GM21529 (cell line): Measurements from ENCODE around the gene PHLDA2.
"Not testable (repeated sequence)": the region's sequence is repeated elsewhere in the genome, so short reads cannot be mapped to it uniquely, and the experiment has no call there.

Experiments
- ATAC-seq: cut with Tn5 transposase; IDR thresholded peaks from one replicate; pipeline ENCODE4 v1.9.1; 2021; ENCODE audit not compliant: unreplicated experiment

PHLDA2 gene

DNA sequence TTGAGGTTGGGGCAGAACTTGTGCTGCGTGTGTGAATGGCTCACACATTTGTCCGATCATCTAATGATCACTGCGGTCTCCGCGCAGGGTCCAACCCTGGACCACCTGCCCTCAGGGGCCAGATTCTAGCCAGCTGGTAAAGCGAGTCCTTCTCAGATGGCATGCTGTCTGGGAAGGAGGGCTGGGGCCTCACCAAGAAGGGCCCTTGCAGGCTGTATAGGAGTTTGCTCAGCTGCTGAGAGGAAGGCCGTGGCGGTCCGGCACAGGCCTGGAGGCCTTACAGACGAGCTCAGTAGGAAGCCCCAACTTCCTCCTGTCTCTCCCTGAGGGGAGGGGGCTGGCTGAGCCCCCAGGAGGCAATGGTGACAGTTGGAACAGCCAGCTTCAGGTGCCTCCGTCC is 13.7 kb downstream of the PHLDA2 start:
- no peak for ATAC-seq

DNA sequence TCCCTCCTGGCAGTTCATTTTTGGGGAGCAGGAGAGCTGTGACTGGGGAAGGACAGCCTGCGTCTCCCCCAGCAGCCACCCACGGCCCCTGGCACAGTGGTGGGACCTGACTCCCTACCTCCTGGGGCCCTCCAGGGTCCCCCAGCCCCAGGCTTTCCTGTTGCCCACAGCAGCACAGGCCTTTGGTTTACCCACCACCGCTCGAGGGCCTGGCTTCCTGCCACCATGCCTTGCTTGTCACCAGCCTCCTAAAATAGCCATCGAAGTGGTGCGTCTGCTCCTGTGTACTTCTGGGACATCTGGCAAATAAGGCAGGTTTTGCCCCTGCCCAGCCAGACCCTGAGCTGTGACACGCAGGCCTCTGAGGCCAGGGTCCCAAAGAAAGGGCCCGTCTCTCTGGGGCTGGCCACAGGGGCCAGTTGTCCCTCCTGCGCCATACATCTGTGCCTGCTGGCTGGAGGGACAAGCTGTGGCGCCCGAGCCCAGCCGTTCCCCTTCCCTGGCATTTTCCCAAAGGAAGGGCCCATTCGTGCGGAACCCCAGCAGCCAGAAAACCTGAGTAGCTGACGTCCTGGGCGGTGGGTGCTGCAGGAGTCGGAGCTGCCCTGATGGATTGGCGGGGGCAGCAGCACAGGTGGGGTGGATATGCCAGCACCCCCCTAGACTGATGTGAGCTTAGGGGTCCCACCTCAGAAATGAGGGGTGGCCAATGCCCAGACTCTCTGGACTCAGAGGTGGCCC is 14.6 kb downstream of the PHLDA2 start:
- no peak for ATAC-seq

DNA sequence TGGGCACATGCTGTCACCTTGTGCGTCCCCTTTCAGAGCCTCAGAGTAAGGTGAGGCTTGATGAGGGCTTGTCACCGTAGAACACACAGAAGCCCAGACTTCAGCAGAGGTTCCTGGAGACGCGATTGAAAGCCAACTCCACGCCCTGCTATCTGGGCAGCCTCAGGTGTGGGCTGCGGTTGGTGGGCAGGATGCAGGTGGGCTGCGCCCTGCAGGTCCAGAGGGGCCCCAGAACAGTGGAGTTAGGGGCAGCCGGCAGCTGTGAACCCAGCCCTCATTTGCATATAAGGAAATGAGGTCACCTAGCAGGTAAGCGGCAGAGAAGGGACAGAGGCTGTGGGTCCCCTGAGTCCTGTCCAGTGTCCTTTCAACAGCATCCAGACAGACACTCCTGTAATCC is 15.4 kb downstream of the PHLDA2 start:
- ATAC-seq = no peak

DNA sequence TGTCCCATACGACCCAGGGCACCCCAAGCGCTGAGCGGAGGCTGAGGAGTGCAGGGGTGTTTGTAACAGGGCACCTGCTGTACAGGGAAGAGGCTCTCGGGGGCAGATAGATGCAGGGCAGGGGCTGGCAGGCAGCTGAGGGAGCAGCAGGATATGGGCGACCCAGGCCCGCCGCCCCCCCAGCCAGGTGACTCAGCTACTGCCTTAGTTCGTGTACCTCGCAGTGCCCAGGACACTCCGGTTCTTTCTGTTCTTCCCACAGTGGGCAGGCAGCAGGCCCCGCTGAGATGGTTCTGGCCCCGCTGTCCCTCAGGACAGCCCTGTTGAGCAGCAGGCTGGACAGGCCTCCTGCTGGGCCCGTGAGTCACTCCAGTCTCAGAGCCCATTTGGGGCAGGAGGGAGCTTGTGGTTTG is 16.2 kb downstream of the PHLDA2 start:
- no peak for ATAC-seq

DNA sequence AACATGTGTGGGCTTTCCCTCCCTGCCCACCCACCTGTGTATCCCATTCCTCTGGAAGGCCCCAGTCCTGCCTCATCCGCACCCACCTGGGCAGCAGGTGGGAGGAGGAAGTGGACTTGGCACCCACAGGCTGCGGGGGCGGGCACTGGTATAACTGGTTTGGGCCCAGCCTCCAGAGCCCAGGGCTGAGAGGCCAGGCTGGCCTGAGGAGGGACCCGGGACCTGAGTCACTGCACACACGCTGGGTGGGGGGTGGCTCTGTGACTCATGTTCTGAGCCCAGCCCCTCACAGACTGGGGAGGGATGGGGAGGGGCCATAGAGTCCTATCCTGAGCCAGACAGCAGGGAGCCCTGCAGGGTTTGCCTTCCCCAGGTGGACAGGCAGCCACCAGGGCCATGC is 16.7 kb downstream of the PHLDA2 start:
- no peak for ATAC-seq

DNA sequence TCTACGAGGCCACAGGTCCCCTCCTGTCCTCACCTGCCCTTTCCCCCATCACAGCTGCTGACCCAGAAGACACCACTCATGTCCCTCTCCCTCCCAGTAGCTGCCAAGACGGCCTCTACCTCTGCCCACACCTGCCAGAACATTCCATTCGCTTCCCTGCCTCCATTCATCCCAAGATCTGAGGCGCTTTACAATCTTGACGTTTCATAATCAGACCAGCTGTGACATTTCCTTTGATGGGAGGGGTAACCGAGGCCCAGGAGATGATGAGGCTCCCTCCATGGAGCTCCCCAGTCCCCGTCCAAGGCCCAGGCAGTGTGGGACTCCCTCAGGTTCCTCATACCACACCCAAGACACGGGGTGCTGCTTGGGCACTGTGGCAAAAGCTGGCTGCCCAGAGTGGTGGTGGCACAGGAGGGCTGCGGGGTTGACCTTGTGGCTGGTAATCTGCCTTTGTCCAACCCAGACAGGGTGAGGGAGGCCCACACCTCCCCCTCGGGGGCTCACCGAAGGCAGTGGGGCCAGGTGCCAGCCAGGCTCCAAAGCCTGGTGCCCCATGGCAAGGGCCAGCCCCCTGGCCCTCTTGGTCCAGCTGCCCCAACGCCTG is 17.3 kb downstream of the PHLDA2 start:
- no peak for ATAC-seq

DNA sequence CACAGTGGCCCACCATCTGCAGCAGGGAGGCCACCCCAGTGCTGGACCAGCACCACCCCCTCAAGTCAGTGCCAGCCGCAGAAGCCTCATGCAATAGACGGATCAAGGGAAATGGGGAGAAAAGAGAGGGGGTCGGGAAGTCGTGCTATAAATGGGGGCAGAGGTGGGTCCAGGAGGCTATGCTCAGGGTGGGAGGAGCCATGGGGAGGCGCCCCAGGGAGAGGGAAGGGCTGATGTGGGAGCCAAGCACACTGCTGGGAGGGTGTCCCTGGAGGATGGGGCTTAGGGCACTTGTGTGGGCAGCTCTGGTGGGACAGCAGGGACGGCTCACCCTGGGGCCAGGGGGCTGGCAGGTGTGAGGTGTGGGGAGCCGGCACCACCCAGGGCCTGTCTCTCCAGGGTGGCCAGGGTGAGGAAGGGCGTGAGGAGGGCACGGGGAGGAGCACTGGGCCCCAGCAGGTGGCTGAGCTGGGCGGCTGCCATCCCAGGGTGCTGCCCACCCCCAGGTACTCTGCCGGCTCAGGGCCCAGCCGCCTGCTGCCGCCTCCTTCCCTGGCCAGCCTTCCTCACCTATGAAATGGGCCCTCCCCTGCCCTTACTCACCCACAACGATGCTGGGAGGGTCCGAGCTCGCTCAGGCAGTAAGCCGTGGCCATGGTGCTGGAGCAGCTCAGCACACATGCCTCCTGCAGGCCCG is 18.0 kb downstream of the PHLDA2 start:
- no peak for ATAC-seq

DNA sequence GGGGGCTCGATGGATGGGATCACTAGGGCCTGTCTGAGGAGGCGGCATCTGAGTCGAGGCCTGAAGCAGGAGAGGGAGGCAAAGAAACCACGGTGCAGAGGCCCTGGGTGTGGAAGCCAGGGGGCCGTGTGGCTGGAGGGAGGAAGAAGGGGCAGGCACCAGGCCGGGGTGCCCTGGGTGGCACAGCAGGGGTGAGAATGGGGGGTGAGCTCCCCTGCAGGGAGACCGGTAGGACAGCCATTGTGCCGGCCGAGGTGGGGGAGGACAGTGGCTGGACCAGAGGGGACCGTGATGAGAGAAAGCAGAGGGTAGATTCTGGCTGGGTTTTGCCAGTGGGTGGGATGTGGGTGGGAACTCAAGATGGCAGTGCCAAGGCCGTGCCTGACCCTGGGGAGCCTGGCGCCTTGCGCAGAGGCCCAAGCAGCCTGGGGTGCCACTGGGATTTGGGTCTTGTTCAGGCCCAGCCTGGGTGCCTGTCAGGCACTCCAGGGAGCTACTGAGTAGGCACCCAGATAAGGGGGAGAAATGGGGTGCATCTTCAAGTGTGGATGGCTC is 18.7 kb downstream of the PHLDA2 start:
- ATAC-seq = no peak

DNA sequence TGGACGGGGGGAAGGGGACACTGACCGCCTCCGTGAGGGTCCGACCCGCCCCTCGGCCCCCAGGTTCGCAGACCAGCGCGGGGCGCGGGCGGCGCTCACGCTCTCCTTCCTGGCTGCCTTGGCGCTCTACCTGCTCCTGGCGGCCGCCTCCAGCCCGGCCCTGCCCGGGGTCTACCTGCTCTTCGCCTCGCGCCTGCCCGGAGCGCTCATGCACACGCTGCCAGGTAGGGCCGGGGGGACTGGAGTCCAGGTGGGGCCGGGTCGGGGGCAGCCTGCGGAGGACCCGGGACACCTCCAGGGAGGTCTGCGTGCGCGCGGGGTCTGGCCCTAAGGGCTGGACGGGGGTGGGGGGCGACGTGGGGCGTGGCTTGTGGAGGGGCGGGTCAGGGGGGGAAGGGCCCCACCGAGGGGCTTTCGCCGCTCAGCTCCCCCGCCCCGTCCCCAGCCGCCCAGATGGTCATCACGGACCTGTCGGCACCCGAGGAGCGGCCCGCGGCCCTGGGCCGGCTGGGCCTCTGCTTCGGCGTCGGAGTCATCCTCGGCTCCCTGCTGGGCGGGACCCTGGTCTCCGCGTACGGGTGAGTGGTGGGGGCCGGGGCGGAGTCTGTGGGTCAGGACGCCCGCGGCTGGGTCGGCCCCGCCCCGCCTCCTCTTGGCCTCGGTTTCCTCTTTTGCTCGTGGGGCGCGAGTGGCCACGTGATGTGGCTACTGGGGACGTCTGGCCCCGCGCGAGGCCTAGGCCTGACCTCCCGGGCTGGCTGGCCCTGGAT is 19.9 kb downstream of the PHLDA2 start:
- no peak for ATAC-seq

DNA sequence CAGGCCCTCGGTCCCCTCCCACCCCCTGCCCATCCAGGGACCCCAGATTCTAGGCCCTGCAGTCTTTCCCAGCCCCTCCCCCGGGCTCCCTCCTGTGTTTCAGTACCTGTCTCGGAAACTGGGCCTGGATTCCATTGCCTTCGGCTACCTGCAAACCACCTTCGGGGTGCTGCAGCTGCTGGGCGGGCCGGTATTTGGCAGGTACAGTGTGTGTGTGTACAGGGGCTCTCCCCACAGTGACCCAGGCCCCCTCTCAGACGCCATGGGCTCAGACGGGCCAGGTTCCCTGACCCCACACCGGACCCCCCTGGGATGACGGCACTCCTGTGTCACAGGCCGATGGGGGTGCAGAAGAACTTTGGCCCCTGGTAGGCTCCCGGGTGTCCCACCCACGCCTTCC is 21.1 kb downstream of the PHLDA2 start:
- ATAC-seq = no peak

DNA sequence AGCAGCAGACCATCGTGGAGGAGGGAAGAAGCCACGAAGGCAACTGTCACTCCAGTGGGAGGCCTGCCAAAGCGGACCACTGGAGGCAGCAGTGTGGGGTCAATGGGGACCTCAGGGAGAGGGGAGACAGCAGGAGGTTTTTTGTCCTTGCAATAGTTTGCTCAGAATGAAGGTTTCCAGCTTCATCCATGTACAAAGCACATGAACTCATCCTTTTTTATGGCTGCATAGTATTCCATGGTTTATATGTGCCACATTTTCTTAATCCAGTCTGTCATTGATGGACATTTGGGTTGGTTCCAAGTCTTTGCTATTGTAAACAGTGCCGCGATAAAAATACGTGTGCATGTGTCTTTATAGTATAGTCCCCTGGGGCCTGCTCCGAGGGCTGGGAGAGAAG is 23.9 kb downstream of the PHLDA2 start:
- not testable (repeated sequence) for ATAC-seq

DNA sequence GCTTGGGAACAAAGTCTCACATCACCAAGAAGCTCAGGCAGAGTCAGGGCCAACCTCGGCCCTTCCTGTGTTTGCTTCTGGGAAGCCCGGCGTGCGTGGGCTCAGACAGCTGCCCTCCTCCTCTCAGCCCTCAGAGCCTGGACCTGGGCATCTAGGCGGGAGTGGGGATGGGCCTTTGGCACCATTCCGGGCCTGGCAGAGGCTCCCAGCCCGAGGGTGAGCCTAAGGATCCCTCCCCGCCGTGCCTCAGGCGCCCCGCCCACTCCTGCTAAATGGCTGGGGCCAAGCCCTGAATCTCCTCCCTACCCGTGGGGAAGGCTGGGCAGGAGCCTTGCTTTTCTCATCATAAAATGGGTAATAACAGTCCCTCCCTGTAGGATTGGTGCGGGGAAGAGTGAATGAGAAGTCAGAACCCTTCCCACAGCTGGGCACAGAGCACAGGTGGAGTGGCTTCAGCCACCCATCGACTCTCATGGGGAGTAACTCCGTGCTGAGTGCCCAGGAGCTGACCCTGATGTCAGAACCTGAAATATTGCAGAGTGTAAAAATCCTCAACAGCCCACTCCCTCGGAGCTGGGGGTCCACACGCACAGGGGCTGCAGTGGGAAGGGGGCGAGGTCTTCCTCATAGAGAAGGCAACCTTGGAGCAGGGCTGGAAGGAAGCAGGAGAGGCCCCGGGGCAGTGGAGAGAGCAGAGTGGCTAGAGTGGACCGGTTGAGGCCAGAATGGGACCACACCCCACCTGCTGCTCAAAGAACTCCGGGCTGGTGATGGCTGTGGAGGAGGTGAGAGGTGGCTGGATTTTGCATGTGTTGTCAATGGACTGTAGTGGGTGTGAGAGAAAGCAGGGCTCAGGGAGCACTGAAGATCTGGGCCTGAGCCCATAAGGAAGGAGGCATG is 24.8 kb downstream of the PHLDA2 start:
- no peak for ATAC-seq

DNA sequence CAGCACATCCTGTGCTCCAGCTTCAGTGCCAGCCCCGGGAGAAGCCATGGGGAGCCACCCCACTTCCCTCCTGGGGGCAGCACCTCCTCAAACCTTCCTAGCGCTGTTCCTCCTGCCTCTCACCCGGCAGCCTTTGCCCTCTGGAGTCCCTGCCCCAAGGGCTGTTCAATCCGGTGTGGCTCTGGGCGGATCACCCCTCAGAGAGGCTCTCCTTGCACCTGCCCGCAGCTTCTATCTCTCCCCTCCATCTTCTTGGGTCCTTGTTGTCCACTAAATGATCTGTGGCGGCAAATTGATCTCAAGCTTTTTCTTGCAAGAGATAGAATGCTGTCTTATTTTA is 25.6 kb downstream of the PHLDA2 start:
- ATAC-seq = no peak

DNA sequence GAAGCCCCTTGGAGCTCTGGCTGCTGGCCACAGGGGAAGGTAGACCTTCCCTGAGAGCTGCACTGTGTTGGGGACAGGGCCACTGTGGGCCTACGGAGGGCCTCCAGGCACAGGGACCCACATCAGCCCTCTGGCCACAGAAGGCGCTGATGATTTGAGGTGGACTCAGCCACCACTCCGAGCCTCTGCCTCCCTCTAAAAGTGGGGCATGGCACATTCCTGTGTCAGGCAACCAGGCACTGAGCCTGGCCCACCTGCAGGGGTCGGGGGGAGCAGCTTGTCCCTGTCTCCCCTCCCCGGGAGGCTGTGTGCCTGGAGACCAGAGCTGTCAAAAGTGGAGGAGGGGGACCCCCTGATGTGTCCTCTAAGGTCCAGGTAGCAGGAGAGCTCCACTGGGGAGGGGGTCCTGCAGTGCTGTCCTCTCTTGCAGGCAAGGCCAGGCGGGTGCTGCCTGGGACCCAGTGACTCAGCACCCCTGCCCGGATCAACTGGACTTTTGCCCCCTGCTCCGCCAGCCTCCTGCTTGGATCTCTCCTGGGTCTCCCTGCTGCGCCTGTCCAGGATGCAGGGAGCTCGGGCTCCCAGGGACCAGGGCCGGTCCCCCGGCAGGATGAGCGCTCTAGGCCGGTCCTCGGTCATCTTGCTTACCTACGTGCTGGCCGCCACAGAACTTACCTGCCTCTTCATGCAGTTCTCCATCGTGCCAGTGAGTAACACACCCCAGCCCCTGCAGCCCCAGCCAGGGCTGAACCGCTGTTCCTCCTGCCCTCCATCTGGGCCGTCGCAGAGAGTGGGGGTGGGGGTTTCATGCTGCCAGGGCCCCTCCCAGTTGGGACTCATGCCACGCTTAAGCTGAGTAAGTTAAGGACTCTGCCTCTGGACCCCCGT is 26.2 kb downstream of the PHLDA2 start:
- ATAC-seq = no peak

DNA sequence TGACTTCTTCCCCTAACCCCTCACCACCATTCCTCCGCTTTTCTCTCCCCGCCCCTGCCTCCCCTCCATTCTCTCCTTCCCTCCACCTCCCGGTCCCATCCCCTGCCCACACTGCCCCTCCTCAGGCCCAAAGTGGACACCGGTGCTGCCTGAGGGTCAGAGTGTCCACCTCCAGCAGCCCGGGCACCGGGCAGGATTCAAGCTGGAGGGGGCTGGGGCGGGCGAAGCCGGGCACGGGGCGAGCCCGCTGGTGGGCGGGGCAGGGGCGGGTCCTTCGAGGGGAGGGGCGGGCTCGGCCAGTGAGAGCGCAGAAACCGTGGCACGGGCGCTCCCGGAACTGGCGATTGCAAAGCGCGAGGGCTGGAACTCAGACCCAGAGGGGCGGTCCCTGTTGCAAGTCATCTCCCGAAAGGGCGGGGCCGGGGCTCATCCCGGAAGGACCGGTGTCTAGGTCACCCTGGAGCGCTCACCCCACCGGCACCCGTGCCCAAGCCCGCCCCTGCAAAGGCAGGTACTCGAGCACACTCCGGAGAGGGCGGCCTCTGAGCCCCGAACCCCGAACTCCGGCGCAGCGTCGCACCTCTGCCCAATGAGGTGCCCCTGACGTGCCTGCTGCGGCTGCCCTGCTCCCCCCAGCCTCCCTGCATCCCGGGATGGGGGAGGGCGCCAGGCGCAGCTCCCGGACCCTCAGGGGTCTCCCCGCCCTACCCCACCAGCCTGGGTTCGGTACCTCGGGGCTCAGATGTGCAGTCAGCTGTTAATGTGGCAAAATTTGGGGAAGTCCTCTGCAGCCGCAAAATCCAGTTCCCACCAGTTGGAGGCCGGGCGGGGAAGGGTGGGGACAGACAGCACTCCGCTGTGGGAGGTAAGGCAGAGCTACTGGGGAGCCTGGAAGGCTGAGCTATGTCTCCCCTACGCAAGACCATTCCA is 27.1 kb downstream of the PHLDA2 start:
- ATAC-seq = peak; percentile 95

DNA sequence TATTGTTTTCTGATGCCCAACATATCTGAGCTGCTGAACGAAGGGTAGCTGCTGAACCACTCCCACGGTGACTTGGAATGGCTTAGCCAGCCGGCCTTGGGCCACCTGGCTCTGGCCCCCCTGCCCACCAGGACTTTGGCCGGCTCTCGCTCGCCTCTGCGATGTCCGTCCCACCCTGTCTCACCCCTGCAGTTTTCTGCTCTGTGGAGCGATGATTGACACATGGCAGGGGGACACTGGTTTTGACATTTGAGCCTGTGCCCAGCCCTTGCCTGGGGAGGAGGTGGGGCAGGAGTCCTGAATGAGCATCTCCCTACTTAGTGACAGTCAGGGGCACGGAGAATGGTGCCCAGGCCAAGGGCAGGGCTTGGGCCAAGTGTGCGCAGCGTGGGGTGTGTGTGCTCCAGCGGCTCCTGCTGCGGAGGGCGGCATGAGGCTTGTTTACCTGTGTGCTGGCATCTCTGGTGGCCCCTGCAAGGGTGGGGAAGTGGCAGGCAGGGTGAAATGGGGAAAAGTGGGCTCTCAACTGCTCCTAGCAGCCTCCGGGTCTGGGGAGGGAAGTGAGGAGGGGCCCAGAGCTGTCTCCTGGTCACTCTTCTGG is 27.9 kb downstream of the PHLDA2 start:
- no peak for ATAC-seq

DNA sequence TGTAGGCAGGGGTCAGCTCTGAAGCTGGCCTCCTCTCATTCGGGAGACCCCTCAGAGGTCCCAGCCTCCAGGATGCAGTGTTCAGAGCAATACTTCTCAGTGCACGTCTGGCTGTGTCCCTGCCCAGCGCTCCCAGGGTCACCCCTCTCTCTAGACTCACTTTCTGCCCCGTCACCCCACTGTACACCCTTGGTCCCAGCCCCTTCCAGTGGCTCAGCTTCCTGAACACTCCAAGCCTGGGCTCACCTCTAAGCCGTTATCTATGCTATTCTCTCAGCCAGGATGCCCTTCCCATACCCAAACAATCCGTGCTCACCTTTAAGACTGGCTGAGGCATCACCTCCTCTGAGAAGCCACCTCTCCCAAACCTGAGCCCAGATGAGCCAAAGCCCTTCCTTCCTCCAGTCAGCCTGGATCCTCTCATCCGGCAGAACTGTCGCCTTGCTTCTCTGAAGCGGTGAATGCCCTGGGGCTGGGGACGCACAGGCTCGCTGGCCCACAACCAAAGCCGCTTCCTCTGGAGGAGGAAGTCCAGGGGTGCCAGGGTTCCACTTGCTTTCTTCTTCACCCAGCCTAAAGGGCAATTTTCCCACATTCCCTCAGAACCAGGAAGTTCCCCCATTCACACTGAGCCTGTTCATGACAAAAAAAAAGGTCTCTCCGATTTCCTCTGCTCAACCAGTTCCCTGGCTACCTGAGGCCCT is 30.0 kb downstream of the PHLDA2 start:
- no peak for ATAC-seq
